Activated gamma-delta T cell (primary cell): Measurements from ENCODE around the gene HELZ.

Experiments
- DNase-seq: peaks from one replicate; lab custom pipeline; 2025; lab: John Stamatoyannopoulos, UW

HELZ gene

DNA sequence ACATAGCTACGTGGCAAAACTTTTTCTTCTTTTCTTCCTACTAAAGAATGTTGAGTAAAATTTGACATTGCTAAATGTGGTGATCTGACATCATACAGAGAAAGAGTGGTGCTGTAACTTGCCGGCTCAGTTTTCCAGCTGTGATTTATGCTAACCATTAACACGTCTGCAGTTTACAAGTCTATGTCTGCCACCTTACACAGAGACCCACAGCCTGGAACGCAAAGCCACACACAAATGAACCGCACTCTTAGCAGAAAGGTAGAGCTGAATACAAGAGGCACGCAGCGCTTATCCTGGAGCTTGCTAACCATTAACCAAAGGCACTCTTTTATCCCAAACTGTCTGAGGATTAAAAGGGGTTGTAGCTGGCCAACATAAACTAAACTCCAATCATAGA lies 168.7 kb downstream of the HELZ start:
- no peak for DNase-seq

GRCh38 chr17:67074781-67075180 lies 170.2 kb downstream of the HELZ start:
- no peak for DNase-seq

GRCh38 chr17:67072885-67073284 lies 172.1 kb downstream of the HELZ start:
- no peak for DNase-seq

DNA sequence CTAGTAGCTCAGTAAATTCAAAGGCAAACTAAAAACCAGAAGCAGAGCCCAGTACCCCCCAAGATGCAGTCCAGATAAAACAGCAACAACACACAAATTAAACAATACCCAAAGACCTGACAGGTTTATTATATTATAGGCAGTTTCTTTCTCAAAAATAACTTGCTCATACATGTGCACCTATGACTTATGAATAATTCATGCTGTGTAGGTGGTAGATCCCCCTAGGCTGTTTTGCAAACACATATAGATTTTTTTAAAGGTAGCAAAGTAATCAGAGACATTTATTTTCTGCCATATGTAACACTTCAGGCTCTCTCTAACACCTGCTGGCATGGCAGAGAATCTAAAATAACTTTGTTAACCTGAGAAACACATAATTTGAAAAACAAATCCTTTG lies 173.4 kb downstream of the HELZ start:
- DNase-seq = no peak

DNA sequence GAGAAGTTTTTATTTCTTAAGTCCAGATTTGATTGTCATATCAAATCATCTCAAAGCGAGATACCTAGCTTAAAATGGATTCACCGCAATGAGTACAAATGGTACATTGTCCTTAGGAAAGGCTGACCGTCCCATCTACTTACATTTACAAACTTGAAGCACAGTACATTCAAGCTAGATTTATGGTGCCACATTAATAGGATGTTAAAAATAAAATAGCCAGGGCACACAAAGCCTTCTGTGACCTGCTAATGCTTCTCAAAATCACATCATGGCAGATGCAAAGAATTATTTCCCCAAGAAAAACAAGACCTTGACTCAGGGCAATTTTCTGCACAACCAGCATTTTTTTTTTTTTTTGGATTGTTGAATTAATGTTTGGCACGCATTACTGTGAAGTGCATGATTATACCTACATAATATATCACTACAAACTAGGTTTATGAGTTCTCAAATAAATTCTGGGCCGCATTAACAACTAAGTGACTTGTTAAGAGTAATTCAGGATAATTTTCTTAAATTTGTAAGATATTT lies 175.3 kb downstream of the HELZ start:
- DNase-seq = no peak

- DNase-seq = no peak
Observed at GRCh38 chr17:67068999-67069398, 176.0 kb downstream of the HELZ start.

DNA sequence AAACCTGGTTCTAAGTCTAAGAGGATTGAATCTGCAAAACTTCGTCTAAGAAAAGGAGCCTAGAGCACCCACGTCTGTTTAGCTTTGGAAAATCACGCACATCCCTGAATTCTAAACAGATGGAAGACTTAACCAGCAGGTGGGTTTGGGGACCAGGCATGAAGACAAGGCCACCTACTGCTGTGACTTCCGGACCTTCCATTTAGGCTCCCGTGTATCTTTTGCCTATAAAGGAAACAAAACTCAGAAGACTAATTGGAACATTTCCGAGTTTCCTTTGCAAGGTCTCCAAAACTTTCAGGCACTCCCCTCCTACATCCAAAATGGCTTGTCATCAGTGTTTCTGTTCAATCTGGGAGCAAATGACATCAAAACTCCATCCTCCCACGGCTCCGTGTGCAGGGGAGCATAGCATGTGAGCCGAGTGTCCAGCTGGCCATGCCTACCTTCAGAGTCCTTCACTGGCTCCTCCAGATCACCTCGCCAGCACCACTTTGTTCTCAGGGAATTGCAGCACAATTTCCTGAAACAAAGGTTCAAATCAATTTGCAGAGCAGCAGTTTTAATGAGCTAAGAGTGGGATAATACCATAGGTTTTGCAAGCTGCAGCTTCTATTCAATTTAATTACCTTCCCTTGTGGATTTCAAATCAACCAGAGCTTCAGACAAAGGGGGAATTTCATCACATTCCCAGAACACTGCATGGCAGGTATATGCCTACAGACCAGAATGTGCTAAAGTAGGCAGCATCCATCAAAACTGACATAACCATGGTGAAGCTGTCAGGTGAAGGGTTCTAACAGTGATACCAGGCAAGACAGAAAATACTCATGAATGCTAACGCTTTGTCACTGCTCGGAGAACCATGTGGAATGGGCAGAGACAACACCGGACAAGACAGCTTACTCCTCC lies 177.2 kb downstream of the HELZ start:
- no peak for DNase-seq

DNA sequence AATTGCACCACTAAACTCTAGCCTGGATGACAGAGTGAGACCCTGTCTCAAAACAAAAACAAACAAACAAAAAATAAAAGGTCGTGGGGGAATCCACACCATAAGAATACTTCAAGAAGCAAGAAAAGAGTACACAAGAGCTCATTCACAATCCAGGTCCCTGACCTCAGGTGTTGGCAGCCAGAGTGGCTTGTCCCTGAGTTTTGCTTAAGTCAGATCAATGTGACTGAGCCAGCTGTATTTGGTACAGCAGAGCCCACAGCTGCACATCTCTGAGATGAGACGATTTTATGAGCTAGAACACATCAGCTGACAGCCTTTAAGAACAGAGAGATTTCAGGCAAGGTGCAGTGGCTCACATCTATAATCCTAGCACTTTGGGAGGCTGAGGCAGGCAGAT lies 178.3 kb downstream of the HELZ start:
- no peak for DNase-seq

- DNase-seq = no peak
Observed at GRCh38 chr17:67063141-67063540, 181.9 kb downstream of the HELZ start.

GRCh38 chr17:67059372-67059771 lies 185.6 kb downstream of the HELZ start:
- DNase-seq = no peak

DNA sequence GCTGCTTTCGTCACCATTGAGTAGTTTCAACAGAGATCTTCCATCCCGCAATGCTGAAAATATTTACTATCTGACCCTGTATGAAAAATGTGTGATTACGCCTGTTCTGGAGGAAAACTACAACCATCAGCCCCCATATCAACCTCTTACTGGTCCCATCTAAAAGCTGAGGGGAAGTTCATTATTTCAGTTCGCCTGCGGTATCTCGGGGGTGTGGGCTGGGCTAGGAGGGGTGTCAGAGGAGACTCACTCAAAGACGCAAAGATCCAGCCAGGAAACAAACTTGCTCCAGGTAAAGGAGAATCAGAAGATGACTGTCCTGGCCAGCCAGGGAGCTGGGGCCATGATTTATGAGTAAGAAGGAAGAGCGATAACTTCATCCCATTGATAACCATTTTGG lies 187.0 kb downstream of the HELZ start:
- DNase-seq = no peak

GRCh38 chr17:67056746-67057490 lies 188.1 kb downstream of the HELZ start:
- DNase-seq = no peak

DNA sequence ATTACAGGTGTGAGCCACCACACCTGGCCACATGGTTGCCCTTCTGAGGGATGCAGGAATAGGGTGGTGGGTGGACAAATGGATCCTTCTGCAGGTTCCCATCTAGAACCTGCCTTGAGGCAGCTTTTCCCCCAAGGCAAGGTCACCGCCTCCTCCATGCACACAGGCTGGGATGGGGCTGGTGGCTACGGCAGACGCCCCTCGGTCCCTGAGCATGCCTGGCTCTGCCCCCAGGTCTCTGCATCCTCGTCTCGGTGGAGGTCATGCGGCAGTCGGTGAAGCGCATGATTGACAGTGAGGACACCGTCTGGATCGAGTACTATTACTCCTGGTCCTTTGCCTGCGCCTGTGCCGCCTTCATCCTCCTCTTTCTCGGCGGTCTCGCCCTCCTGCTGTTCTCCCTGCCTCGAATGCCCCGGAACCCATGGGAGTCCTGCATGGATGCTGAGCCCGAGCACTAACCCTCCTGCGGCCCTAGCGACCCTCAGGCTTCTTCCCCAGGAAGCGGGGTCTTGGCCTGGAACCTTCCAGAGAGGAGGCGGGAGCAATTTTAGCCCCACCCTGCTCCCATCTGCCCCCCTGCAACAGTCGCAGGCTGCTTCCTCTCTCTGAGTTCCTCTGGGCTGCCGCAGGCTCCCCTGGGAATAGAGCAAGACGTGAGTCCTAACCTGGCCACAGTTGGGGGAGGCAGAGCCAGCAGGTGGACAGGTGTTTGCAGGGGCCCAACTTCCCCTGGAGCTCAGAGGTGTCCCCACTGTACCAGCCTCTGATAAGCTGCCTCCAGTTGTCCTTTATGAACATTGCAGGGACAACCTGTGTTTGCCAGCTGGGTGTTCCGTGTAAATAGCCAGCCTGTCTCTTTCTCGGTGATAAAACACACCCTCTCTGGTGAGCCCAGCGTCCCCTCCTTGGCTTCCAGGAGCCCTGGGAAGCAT lies 188.9 kb downstream of the HELZ start:
- no peak for DNase-seq

GRCh38 chr17:67055041-67055443 lies 190.0 kb downstream of the HELZ start:
- no peak for DNase-seq

DNA sequence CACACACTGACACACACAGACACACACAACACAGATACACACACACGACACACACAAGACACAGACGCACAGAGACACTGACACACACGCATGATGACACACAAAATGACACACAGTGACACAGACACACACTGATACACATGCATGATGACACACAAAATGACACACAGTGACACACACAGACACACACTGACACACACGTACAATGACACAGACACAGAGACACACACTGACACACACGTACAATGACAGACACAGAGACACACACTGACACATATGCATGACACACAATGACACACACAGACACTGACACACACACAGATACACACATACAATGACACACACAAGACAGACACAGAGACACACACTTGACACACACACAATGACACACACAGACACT lies 190.4 kb downstream of the HELZ start:
- DNase-seq = no peak

DNA sequence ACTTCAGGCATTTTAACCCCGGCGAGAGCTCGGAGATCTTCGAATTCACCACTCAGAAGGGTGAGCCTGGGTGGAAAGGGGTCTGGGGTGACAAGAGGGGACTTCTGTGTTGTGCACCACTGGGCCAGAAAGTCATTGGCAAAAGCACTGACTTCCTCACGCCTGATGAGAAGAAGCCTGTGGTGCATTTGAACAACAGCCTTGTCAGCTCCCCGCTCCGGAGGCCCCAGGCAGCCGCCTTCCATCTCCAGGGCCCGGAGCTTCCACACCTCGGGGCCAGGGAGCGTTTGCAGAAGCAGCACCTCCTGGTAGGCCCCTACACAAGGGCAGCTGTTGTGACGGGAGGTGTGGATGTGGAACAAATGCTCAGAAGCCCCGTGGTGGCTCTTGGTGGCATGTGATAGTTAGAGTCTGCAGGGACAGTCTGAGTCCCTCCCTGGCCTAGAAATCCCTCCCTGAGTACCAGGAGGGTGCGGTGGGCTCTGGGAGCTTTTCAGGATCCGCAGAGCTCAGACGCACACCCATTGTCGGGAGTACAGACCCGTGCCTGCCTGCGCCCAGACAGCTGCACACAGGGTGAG lies 190.9 kb downstream of the HELZ start:
- no peak for DNase-seq

DNA sequence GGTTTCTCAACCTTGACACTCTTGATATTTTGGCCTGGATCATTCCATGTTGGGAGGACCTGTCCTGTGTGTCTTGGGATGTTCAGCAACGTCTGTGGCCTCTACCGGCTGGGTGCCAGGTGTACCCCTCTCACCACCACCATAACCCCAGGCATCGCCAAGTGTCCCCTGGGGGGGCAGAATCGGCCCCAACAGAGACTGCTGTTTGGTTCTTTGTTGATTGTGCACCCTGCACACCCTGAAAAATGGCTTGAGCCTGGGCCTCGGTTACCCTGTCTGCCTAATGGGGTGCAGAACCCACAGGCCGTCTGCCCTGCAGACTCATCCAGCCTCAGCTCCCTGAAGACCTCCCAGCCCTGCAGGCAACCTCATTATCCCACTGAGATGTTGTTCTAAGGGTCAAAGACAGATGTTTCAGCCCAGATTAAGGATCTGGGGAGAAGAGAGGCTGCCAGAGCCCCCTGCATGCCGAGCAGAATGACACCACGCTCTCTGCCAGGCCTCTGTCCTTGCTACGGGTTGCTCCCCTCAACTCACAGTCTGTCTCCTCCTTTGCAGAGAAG lies 191.5 kb downstream of the HELZ start:
- no peak for DNase-seq

DNA sequence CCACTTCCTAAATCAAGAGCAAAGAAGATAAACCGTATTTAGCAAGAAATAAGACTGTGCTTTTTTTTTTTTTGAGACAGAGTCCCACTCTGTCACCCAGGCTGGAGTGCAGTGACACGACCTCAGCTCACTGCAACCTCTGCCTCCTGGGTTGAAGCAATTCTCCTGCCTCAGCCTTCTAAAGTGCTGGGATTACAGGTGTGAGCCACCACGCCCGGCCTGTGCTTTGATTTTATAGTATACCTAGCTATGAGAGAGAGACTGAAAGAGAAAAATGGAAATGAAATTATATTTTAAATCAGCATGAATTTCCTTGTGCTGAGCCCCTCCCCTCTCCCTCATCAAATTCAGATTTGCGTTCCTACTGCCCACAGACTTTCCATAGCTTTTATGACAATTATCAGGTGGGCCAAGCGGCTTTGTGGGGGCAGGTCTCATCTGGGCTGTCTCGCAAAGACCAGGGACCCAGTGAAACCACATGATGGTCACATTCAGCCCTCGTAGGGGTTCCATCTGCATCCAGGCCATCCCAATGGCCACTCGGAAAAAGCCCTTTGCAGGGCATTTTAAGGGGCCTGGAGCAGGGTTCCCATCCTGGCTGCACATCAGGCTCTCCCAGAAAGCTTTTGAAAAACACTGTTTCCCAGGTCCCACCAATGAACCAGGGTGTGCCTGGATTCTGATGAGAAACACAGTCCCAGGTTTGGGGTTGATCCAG lies 192.1 kb downstream of the HELZ start:
- no peak for DNase-seq

- DNase-seq = no peak
Observed at GRCh38 chr17:67051837-67052236, 193.2 kb downstream of the HELZ start.

DNA sequence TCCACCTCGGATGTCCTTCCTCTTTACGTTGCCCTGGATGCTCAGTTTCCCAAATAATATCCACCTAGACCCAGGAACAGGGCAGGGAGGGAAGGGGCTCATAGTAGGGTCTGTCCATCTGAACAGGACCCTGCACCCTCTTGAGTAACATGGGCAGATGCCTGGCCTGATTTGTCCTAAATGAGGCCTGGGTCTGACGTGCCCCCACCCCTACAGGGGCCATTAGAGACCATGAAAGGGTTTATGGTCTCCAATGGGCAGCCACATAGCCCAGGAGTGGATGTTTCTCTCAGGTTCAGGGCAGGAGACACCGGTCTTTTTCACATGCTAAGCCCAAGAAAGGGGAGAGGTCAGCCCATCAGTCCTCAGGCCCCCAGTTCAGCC lies 193.8 kb downstream of the HELZ start:
- DNase-seq = no peak
